HG03354 (cell line): ENCODE measurements around the gene PLCXD3.
"Not testable (repeated sequence)": the region's sequence is repeated elsewhere in the genome, so short reads cannot be mapped to it uniquely, and the experiment has no call there.

ENCODE experiments used
- ATAC-seq: cut with Tn5 transposase; IDR thresholded peaks from one replicate; pipeline ENCODE4 v1.9.1; 2021; ENCODE audit warnings: mild to moderate bottlenecking; ENCODE audit not compliant: unreplicated experiment, poor library complexity, severe bottlenecking

The PLCXD3 gene

GRCh38 chr5:41368158-41368557, 142.2 kb downstream of the PLCXD3 start:
- no peak for ATAC-seq

- ATAC-seq = no peak
Observed at GRCh38 chr5:41365369-41365768, 145.0 kb downstream of the PLCXD3 start.

GRCh38 chr5:41364346-41364745, 146.1 kb downstream of the PLCXD3 start:
- ATAC-seq = no peak

- ATAC-seq = no peak
Observed at GRCh38 chr5:41363343-41363986, 146.9 kb downstream of the PLCXD3 start.

- ATAC-seq = no peak
Observed at GRCh38 chr5:41356786-41357185, 153.6 kb downstream of the PLCXD3 start.

- ATAC-seq = no peak
Observed at GRCh38 chr5:41349846-41350245, 160.6 kb downstream of the PLCXD3 start.

GRCh38 chr5:41347569-41347968, 162.8 kb downstream of the PLCXD3 start:
- no peak for ATAC-seq

- ATAC-seq = no peak
Observed at GRCh38 chr5:41346609-41347008, 163.8 kb downstream of the PLCXD3 start.

- no peak for ATAC-seq
Observed at GRCh38 chr5:41345295-41345694, 165.1 kb downstream of the PLCXD3 start.

GRCh38 chr5:41339339-41339738, 171.1 kb downstream of the PLCXD3 start:
- ATAC-seq = no peak

GRCh38 chr5:41338136-41338675, 172.2 kb downstream of the PLCXD3 start:
- ATAC-seq = no peak

GRCh38 chr5:41337724-41338123, 172.7 kb downstream of the PLCXD3 start:
- ATAC-seq = no peak

GRCh38 chr5:41337216-41337615, 173.2 kb downstream of the PLCXD3 start:
- no peak for ATAC-seq

- no peak for ATAC-seq
Observed at GRCh38 chr5:41336471-41336870, 173.9 kb downstream of the PLCXD3 start.

- ATAC-seq = no peak
Observed at GRCh38 chr5:41335596-41336181, 174.7 kb downstream of the PLCXD3 start.

GRCh38 chr5:41334758-41335157, 175.6 kb downstream of the PLCXD3 start:
- peak; percentile 74 for ATAC-seq

GRCh38 chr5:41334221-41334620, 176.2 kb downstream of the PLCXD3 start:
- ATAC-seq = no peak

- no peak for ATAC-seq
Observed at GRCh38 chr5:41325074-41325473, 185.3 kb downstream of the PLCXD3 start.

- ATAC-seq = not testable (repeated sequence)
Observed at GRCh38 chr5:41322826-41323225, 187.6 kb downstream of the PLCXD3 start.

- no peak for ATAC-seq
Observed at GRCh38 chr5:41312478-41313060, 197.8 kb downstream of the PLCXD3 start.

GRCh38 chr5:41312066-41312465, 198.3 kb downstream of the PLCXD3 start:
- ATAC-seq = no peak
